HG03095 (cell line): ENCODE data around the gene COL25A1.
"Not testable (repeated sequence)": the region's sequence is repeated elsewhere in the genome, so short reads cannot be mapped to it uniquely, and the experiment has no call there.

Experiments used
- ATAC-seq: cut with Tn5 transposase; IDR thresholded peaks from one replicate; pipeline ENCODE4 v1.9.1; 2021; ENCODE audit warnings: moderate library complexity; ENCODE audit not compliant: unreplicated experiment

Gene COL25A1

GRCh38 chr4:109016200-109016599 lies 286.3 kb downstream of the COL25A1 start:
- no peak for ATAC-seq

GRCh38 chr4:109015413-109015810 lies 287.0 kb downstream of the COL25A1 start:
- ATAC-seq = no peak

- no peak for ATAC-seq
Observed at GRCh38 chr4:109014593-109015412, 287.7 kb downstream of the COL25A1 start.

- no peak for ATAC-seq
Observed at GRCh38 chr4:109012286-109012880, 290.1 kb downstream of the COL25A1 start.

- no peak for ATAC-seq
Observed at GRCh38 chr4:109011241-109012026, 291.0 kb downstream of the COL25A1 start.

- no peak for ATAC-seq
Observed at GRCh38 chr4:109010521-109010920, 291.9 kb downstream of the COL25A1 start.

GRCh38 chr4:109009909-109010308 lies 292.5 kb downstream of the COL25A1 start:
- ATAC-seq = no peak

GRCh38 chr4:109007976-109008375 lies 294.5 kb downstream of the COL25A1 start:
- ATAC-seq = no peak

- ATAC-seq = no peak
Observed at GRCh38 chr4:109005523-109005922, 296.9 kb downstream of the COL25A1 start.

GRCh38 chr4:109004418-109004817 lies 298.0 kb downstream of the COL25A1 start:
- no peak for ATAC-seq

- no peak for ATAC-seq
Observed at GRCh38 chr4:109003964-109004363, 298.5 kb downstream of the COL25A1 start.

- no peak for ATAC-seq
Observed at GRCh38 chr4:108991551-108992328, 310.7 kb downstream of the COL25A1 start.

- no peak for ATAC-seq
Observed at GRCh38 chr4:108988464-108989195, 313.8 kb downstream of the COL25A1 start.

- ATAC-seq = not testable (repeated sequence)
Observed at GRCh38 chr4:108984495-108984894, 318.0 kb downstream of the COL25A1 start.

- no peak for ATAC-seq
Observed at GRCh38 chr4:108982402-108983185, 319.9 kb downstream of the COL25A1 start.

GRCh38 chr4:108980455-108981239 lies 321.8 kb downstream of the COL25A1 start:
- no peak for ATAC-seq

- ATAC-seq = no peak
Observed at GRCh38 chr4:108979759-108980158, 322.7 kb downstream of the COL25A1 start.

- no peak for ATAC-seq
Observed at GRCh38 chr4:108978066-108978465, 324.4 kb downstream of the COL25A1 start.
